Gastrocnemius medialis (tissue), 4 donors: ENCODE measurements around the gene CXCL3. TPM values are rescaled to one million over a fixed set of nuclear protein-coding genes. Genes with fewer than 3 reads are reported as not detected.

Experiments used
- ATAC-seq, 2 donors: fragments of 150-250 bp; one replicate each; pipeline ENCODE4 v1.9.1; 2016
- DNase-seq, 2 donors: peaks; one replicate each; pipeline ENCODE4 v3.0.0-alpha.2; 2019
- H3K27ac ChIP-seq, 4 donors: fragments of 200-600 bp; sonication (generic); 1 replicate in 1 of 4; 2 replicates in 3 of 4; pipeline ENCODE4 v1.5.1; 2016 to 2018; ENCODE audit warnings: mild to moderate bottlenecking in 2 of 4, moderate library complexity in 1 of 4
- H3K27me3 ChIP-seq, 3 donors: fragments of 200-600 bp; sonication (generic) in 2 of 3; 1 replicate in 1 of 3; 2 replicates in 2 of 3; pipeline versions ENCODE4 v1.5.1 to v1.6.0; 2016 to 2019; ENCODE audit warnings: mild to moderate bottlenecking in 1 of 3, moderate library complexity in 1 of 3
- H3K36me3 ChIP-seq, 2 donors: fragments of 200-600 bp; sonication (generic) in 1 of 2; one replicate each; pipeline ENCODE4 v1.5.1; 2017 to 2018
- H3K4me1 ChIP-seq, 2 donors: fragments of 200-600 bp; sonication (generic) in 1 of 2; one replicate each; pipeline ENCODE4 v1.5.1; 2016 to 2017; ENCODE audit warnings: mild to moderate bottlenecking in 2 of 2
- H3K4me3 ChIP-seq, 4 donors: fragments of 200-600 bp; sonication (generic) in 3 of 4; 1 replicate in 1 of 4; 2 replicates in 3 of 4; pipeline ENCODE4 v1.5.1; 2016 to 2019; ENCODE audit warnings: mild to moderate bottlenecking in 2 of 4
- H3K9me3 ChIP-seq, 3 donors: fragments of 200-600 bp; sonication (generic) in 2 of 3; 1 replicate in 1 of 3; 2 replicates in 2 of 3; pipeline ENCODE4 v1.5.1; 2016 to 2019
- POLR2A ChIP-seq, 2 donors: fragments of 450-650 bp; IDR thresholded peaks; one replicate each; pipeline ENCODE4 v1.6.1; 2017; ENCODE audit warnings: antibody characterized with exemption in 2 of 2, mild to moderate bottlenecking in 2 of 2, moderate library complexity in 2 of 2
- in situ Hi-C, 4 donors: fragments of 200-750 bp; cut with MboI; loops; one replicate each; pipeline versions ENCODE4 v1.15.0 to v1.8.0; 2017; ENCODE audit warnings: low sequenced_read_pairs in 4 of 4
- intact Hi-C: fragments of 100-400 bp; cut with DNase I; formaldehyde crosslinking; loops from one replicate; pipeline ENCODE4 v1.15.1; 2023; ENCODE audit warnings: low total_unique reads
- total RNA-seq, 4 donors: library from RNA; depleted of rRNA; stranded (reverse); fragments of >200 nt; gene quantifications; one replicate each; pipeline versions ENCODE4 v1.1.0 to v1.2.3, GENCODE V29; 2016
- TF ChIP-seq, protein P1 (sequence below), 5 experiments: fragments of 450-650 bp in 3 of 5; fragments of 200-600 bp in 2 of 5; sonication (generic) in 2 of 5; IDR thresholded peaks in 4 of 5; conservative IDR thresholded peaks in 1 of 5; 1 replicate in 4 of 5; 2 replicates in 1 of 5; pipeline ENCODE4 v1.5.1; 2016 to 2019; ENCODE audit warnings: antibody characterized with exemption in 5 of 5, mild to moderate bottlenecking in 3 of 5, moderate library complexity in 3 of 5

CXCL3 gene
- total RNA-seq, 4 donors from 2014 or later: 0.84 TPM; not detected in 3

DNA sequence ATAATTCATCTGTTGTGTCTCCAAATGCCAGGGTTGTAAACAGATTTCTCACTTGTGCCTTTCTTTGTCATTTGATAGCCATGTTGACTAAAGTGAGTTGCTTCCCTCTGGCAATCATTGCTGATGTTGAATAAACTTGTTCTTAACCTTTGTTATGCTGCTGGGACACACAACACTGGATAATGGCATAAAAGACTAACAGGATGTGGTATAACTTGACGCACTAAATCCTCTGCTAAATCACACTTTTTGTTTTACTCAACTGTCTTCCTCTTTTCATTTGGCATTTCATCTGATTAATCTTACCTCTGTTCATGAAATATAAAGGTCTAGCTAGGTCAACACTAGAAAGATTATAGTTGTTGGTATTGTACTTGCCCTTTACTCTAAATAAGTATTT is 22.4 kb downstream of the CXCL3 start:
- H3K27ac ChIP-seq: no peak overlapping the region
- DNase-seq: no peak
- intact Hi-C loops (no loop called here), in situ Hi-C loops (no loop called here)
- H3K4me3 ChIP-seq: no peak overlapping the region
- H3K4me1 ChIP-seq: no peaks in the 10 kb centered on the region
- no peaks in the 10 kb centered on the region for H3K27me3 ChIP-seq
- TF ChIP-seq, protein P1, sequence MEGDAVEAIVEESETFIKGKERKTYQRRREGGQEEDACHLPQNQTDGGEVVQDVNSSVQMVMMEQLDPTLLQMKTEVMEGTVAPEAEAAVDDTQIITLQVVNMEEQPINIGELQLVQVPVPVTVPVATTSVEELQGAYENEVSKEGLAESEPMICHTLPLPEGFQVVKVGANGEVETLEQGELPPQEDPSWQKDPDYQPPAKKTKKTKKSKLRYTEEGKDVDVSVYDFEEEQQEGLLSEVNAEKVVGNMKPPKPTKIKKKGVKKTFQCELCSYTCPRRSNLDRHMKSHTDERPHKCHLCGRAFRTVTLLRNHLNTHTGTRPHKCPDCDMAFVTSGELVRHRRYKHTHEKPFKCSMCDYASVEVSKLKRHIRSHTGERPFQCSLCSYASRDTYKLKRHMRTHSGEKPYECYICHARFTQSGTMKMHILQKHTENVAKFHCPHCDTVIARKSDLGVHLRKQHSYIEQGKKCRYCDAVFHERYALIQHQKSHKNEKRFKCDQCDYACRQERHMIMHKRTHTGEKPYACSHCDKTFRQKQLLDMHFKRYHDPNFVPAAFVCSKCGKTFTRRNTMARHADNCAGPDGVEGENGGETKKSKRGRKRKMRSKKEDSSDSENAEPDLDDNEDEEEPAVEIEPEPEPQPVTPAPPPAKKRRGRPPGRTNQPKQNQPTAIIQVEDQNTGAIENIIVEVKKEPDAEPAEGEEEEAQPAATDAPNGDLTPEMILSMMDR (IDR thresholded peaks at IDR 0.05 in 4 of 5, conservative IDR thresholded peaks at IDR 0.05 in 1 of 5): no peak
- no peak for TF ChIP-seq POLR2A (IDR thresholded peaks at IDR 0.05)
- H3K9me3 ChIP-seq: no peaks in the 10 kb centered on the region
- H3K36me3 ChIP-seq: no peaks in the 10 kb centered on the region
- no peak for ATAC-seq

DNA sequence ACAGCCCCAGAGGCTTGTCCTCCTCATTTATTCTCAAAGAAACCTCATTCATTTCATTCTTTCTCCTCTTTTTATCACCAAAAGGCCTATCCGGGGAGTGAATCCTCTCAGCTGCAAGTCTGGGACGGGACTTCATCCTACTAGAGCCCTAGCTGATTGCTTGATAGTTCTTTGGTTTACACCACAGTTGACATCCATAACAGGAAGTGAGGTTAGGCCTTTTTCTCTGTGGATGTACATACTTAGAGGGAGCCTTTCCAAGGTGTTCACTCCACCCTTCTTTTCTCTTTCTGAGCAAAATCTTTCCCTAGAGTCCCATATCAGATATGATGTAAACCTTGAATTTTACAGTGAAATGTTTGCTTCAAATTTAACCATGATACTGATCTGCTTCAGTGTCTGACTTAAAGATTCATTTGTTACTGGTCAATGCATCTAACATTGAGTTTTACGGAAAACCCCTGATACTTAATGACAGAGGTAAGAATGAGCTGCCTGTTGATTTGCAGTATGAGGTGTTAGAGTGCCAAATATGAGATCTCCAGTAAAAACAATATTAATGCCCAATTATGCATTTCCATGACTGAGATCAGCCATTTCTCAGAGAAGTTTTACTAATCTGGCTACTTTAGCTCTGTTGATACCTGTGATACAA is 23.2 kb downstream of the CXCL3 start:
- no peak overlapping the region for H3K27ac ChIP-seq
- ATAC-seq: no peak
- in situ Hi-C loops: no loop called here
- TF ChIP-seq POLR2A (IDR thresholded peaks at IDR 0.05): no peak
- TF ChIP-seq, protein P1 (IDR thresholded peaks at IDR 0.05 in 4 of 5, conservative IDR thresholded peaks at IDR 0.05 in 1 of 5): no peak
- DNase-seq: no peak
- H3K36me3 ChIP-seq: no peaks in the 10 kb centered on the region
- intact Hi-C loops: no loop called here
- no peaks in the 10 kb centered on the region for H3K4me1 ChIP-seq
- H3K4me3 ChIP-seq: no peak overlapping the region
- no peaks in the 10 kb centered on the region for H3K9me3 ChIP-seq
- H3K27me3 ChIP-seq: no peaks in the 10 kb centered on the region

DNA sequence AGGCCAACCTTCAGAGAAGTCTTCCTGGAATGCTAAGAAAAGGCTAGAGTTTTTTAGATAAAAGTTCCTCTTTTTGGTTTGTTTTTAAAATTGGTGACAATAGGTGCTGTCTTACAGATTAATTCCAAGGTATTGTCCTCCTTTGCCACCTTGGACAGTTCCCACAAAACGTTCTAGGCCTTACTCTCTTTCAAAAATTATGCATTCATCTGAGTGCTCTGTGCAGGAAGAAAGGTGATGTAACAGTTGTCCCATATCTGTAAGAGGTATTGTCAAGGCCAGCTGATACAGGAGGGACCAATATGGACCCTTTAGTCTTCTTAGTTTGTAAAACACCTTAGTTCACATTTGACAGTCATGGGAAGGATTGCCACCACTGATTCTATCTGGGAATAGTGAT is 24.2 kb downstream of the CXCL3 start:
- DNase-seq (no peak), ATAC-seq (no peak)
- in situ Hi-C loops (no loop called here), intact Hi-C loops (no loop called here)
- Histone ChIP-seq H3K36me3 (no peaks in the 10 kb centered on the region), H3K4me3 (no peak overlapping the region), H3K4me1 (no peaks in the 10 kb centered on the region), H3K9me3 (no peaks in the 10 kb centered on the region), H3K27ac (no peak overlapping the region), H3K27me3 (no peaks in the 10 kb centered on the region)
- no peak for TF ChIP-seq POLR2A (IDR thresholded peaks at IDR 0.05)
- TF ChIP-seq, protein P1 (IDR thresholded peaks at IDR 0.05 in 4 of 5, conservative IDR thresholded peaks at IDR 0.05 in 1 of 5): no peak

DNA sequence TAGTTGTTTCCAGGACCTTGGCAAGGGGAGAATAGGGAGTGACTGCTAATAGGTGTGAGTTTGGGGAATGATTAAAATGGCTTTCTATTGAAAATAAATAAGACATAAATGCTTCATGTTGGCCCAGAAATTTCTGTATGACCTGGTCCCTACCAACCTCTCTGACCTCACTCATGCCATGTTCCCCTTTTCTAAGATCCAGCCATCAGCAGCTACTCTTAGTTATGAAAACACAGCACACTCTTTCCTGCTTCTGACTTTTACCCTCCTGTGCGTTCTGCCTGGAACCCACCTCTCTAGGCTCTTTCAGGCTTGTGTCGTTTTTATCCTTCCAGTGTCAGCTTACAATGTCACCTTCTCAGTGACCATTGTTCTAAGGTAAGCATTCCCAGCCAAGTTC is 25.2 kb downstream of the CXCL3 start:
- intact Hi-C loops (no loop called here), in situ Hi-C loops (no loop called here)
- Histone ChIP-seq H3K27me3 (no peaks in the 10 kb centered on the region), H3K4me3 (no peak overlapping the region), H3K9me3 (no peaks in the 10 kb centered on the region), H3K4me1 (no peaks in the 10 kb centered on the region), H3K36me3 (no peaks in the 10 kb centered on the region), H3K27ac (no peak overlapping the region)
- DNase-seq (no peak), ATAC-seq (no peak)
- TF ChIP-seq, protein P1 (IDR thresholded peaks at IDR 0.05 in 4 of 5, conservative IDR thresholded peaks at IDR 0.05 in 1 of 5): no peak
- no peak for TF ChIP-seq POLR2A (IDR thresholded peaks at IDR 0.05)

DNA sequence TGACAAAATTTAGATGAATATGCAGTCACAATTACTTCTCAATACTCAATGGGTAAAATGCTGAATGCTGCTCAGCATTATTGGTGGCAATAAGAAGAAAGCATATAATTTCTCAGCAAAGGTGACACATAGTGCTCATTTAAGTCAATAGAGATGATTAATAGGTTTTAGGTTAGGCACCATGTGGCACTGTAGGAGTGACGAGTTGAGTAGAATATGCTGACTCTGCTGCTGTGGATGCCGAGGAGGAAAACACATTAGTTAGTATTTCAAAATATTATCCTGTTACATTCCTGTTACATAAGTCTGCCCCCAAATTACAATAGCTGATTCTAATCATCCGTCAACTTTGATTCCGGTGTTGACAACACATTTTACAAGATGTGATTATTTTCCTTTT is 26.4 kb downstream of the CXCL3 start:
- H3K4me3 ChIP-seq: no peak overlapping the region
- no peak for DNase-seq
- intact Hi-C loops (no loop called here), in situ Hi-C loops (no loop called here)
- no peaks in the 10 kb centered on the region for H3K27me3 ChIP-seq
- H3K27ac ChIP-seq: no peak overlapping the region
- H3K4me1 ChIP-seq: no peaks in the 10 kb centered on the region
- no peaks in the 10 kb centered on the region for H3K36me3 ChIP-seq
- TF ChIP-seq, protein P1 (IDR thresholded peaks at IDR 0.05 in 4 of 5, conservative IDR thresholded peaks at IDR 0.05 in 1 of 5): no peak
- H3K9me3 ChIP-seq: no peaks in the 10 kb centered on the region
- no peak for ATAC-seq
